Suprapubic skin (tissue), 4 donors: Measurements from ENCODE around the gene CARMIL3.

Experiments used
- EP300 ChIP-seq: sonication (generic); formaldehyde crosslinking; IDR thresholded peaks from one replicate; pipeline ENCODE4 v1.6.1; 2017; ENCODE audit warnings: antibody characterized with exemption
- POLR2A ChIP-seq, 2 donors: fragments of 450-650 bp; IDR thresholded peaks; one replicate each; pipeline ENCODE4 v1.6.1; 2017; ENCODE audit warnings: antibody characterized with exemption in 2 of 2, mild to moderate bottlenecking in 2 of 2, moderate library complexity in 2 of 2
- POLR2AphosphoS5 ChIP-seq, 3 donors: sonication (generic); formaldehyde crosslinking; IDR thresholded peaks; one replicate each; pipeline ENCODE4 v1.6.1; 2017; ENCODE audit warnings: antibody characterized with exemption in 3 of 3
- TF ChIP-seq, protein P1 (sequence below), 2 donors: fragments of 200-600 bp in 1 of 2; fragments of 450-650 bp in 1 of 2; sonication (generic) in 1 of 2; IDR thresholded peaks; one replicate each; pipeline ENCODE4 v1.5.1; 2016 to 2019; ENCODE audit warnings: antibody characterized with exemption in 2 of 2, mild to moderate bottlenecking in 1 of 2, moderate library complexity in 1 of 2

DNA sequence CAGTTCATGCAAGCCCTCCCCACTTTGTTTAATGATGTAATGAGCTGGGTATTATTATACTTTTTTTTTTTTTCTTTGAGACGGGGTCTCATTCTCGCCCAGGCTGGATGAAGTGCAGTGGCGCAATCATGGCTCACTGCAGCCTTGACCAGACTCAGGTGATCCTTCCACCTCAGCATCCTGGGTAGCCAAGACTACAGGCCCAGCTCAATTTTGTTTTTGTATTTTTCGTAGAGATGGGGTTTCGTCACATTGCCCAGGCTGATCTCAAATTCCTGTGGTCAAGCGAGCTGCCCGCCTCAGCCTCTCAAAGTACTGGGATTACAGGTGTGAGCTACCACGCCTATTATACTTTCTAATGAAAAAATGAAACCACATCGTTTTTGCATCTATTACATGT, 58.3 kb downstream of the CARMIL3 start:
- TF ChIP-seq, protein P1, sequence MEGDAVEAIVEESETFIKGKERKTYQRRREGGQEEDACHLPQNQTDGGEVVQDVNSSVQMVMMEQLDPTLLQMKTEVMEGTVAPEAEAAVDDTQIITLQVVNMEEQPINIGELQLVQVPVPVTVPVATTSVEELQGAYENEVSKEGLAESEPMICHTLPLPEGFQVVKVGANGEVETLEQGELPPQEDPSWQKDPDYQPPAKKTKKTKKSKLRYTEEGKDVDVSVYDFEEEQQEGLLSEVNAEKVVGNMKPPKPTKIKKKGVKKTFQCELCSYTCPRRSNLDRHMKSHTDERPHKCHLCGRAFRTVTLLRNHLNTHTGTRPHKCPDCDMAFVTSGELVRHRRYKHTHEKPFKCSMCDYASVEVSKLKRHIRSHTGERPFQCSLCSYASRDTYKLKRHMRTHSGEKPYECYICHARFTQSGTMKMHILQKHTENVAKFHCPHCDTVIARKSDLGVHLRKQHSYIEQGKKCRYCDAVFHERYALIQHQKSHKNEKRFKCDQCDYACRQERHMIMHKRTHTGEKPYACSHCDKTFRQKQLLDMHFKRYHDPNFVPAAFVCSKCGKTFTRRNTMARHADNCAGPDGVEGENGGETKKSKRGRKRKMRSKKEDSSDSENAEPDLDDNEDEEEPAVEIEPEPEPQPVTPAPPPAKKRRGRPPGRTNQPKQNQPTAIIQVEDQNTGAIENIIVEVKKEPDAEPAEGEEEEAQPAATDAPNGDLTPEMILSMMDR (IDR thresholded peaks at IDR 0.05) = no peak
- TF ChIP-seq POLR2A (IDR thresholded peaks at IDR 0.05) = no peak
- TF ChIP-seq POLR2AphosphoS5 (IDR thresholded peaks at IDR 0.05) = no peak
- TF ChIP-seq EP300 = no peak
